ENCODE results near the gene PREX1.

PREX1 gene

DNA sequence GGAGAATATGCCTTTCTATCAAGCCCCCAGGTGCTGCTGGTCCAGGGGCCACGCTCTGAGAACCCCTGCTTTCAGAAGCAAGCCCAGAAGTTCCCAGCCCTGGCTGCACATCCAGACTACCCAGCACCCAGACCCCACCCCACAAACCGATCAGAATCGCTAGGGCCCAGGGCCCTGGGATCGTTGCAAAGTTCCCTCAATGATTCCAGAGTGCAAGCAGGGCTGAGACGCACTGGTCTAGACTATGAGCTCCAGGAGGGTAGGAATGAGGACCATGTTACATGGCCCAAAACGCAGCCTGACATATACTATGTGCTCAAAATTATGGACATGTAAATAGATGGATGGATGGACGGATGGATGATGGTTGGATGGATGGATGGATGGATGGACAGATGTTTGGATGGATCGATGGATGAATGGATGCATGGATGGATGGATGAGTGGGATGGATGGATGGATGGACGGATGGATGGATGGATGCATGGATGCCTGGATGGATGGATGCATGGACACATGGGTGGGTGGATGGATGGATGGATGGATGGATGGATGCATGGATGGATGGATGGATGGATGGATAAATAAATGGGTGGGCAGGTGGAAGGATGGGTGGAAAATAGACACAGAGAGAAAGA, 194.1 kb downstream of the PREX1 start:
- no peak for DNase-seq (ENCODE audit: low spot score)
- TF ChIP-seq, protein P1, sequence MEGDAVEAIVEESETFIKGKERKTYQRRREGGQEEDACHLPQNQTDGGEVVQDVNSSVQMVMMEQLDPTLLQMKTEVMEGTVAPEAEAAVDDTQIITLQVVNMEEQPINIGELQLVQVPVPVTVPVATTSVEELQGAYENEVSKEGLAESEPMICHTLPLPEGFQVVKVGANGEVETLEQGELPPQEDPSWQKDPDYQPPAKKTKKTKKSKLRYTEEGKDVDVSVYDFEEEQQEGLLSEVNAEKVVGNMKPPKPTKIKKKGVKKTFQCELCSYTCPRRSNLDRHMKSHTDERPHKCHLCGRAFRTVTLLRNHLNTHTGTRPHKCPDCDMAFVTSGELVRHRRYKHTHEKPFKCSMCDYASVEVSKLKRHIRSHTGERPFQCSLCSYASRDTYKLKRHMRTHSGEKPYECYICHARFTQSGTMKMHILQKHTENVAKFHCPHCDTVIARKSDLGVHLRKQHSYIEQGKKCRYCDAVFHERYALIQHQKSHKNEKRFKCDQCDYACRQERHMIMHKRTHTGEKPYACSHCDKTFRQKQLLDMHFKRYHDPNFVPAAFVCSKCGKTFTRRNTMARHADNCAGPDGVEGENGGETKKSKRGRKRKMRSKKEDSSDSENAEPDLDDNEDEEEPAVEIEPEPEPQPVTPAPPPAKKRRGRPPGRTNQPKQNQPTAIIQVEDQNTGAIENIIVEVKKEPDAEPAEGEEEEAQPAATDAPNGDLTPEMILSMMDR (IDR thresholded peaks at IDR 0.05; ENCODE audit: extremely low read depth, missing control alignments): no peak

DNA sequence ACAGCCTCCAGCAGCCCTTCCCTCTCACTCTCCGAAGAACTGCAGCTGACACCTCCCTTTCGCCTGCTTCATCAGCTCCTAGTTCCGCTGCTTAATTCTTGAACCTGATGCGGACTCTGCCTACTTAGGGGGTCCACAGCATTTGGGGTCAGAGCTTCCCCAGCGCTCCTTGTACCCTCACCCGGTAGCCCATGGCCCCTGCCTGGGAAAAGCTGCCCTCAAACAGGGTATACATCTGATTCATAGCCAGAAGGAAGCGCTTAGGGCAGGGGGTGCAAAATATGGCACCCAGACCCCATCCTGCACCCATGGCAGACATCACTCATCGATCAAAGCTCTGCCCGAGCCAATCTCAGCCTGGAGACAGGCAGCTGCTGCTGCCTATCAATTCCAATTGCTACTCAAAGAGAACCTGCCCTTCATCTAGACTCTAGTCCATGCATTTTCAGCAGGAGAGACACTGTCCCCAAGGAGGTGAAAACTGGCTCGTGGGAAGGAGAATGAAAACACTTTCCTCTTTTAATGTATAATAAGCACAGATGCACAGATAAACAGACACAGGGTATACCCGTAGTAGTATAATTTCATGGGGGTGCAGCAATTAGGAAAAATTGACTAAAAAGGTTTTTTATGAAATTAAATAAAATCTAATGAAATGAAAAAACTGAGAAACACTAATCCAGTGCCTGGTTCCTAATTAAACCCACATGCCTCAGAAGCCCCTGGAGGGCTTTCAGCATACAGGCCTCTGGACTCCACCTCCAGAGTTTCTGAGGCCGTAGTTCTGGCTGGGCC, 194.8 kb downstream of the PREX1 start:
- TF ChIP-seq, protein P1 (IDR thresholded peaks at IDR 0.05; ENCODE audit: extremely low read depth, missing control alignments): no peak
- no peak for DNase-seq (ENCODE audit: low spot score)

DNA sequence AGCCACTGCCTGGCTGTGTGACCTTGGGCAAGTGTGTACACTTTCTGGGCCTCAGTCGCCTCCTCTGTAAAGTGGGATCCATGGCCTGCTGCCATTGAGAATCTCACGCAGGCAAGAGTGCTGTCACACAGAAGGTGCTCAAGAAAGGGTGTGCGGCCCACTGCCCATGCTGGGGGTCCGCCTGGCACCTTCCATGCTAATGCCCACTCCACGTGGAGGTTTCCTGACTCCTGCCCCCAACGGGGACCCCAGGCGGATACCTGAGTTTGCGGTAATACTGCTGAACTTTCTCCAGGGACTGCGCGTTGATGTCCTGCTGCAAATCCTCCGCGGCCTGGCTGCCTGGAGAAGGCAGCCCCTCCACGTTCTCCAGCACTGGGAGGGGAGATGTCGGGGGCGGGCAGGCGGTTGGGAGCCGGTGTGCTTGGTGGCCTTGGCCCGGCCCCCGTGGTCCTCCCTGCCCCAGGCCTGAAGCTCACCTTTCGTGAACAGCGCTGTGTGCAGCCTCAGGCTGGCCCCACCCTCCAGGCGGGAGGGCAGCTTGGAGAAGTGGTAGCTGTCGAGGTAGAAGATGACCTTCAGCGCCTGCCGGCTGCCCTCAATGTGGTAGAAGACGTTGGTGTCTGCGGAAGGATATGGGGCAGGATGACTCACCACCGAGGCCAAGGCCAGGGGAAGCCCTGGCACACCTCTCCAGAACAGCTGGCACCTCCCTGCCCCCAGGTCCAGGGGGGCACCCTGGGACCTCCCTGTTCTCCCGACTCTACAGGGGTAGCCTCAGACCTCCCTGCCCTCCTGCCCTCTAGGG, 195.6 kb downstream of the PREX1 start:
- DNase-seq (ENCODE audit: low spot score): no peak
- TF ChIP-seq, protein P1 (IDR thresholded peaks at IDR 0.05; ENCODE audit: extremely low read depth, missing control alignments): no peak

DNA sequence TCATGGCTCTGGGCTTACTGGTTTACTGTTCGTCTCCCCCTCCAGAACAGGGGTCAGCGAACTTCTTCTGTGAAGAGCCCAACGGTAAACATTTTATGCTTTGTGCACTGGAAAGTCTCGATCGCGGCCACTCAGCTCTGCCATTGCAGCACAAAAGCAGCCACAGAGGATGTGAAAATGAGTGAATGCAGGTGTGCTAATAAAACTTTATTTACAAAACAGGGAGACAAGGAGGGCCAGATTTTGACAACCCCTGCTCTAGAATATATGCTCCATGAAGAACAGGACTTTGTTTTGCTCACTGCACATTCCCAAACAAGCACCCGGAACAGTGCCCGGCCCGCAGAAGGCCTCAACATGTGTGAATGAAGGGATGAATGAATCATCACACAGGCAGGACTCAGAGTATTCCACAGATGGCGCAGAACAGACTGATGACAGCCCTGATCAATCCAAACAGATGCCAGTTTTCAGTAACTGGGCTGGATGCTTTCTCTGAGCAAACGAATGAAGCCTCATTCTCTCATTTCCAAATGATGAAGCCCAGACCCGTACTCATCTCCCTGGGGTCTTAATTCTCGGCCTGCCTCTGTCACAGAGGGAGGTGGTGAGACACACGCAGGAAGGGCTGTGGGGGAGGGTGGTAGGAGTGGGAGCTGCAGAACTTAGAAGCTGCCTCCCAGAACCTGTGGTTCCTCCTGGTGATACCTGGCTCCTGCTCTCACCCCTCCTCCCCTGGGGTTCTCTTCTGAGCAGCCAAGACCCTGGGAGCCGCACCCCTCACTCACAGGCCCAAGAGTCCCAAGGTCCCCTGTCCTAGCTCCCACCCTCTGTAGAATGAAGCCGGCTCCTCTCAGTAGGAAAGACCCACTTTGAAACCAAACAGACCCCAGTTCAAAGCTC, 196.4 kb downstream of the PREX1 start:
- no peak for DNase-seq (ENCODE audit: low spot score)
- TF ChIP-seq, protein P1 (IDR thresholded peaks at IDR 0.05; ENCODE audit: extremely low read depth, missing control alignments): no peak

DNA sequence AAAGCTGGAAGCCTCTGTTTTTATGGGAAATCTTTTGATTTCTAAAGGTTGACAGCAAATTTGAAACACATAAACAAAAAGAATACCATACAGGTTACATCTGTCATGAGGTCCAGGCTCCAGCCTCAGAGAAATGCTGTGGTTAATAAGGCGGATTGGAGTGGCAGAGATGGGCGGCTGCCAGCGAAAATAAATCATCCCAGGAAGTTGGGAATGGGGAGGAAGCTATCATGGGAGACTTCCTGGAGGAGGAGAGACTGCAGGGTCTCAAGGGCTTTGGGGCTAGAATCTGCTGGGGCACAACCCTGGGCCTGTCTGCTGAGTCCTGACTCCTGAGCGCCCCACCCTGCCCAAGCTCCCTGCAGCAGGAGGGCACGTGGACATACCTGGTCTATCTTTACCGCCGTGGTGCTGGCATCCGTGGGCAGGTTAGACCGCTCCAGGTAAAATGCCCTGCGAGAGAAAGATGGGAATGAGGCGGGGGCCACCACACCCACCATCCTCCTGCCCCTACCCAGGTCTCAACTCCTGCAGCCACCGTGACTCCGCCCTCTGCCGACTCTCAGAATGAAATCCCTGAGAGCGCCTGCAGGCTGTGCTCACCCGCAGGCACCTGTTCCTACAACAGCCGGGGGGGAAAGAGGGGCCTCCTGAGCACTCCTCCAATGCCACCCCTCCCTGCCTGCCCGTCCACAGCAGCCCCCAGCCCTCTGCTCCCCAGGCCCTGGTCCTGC, 197.3 kb downstream of the PREX1 start:
- TF ChIP-seq, protein P1 (IDR thresholded peaks at IDR 0.05; ENCODE audit: extremely low read depth, missing control alignments): no peak
- DNase-seq (ENCODE audit: low spot score): no peak

DNA sequence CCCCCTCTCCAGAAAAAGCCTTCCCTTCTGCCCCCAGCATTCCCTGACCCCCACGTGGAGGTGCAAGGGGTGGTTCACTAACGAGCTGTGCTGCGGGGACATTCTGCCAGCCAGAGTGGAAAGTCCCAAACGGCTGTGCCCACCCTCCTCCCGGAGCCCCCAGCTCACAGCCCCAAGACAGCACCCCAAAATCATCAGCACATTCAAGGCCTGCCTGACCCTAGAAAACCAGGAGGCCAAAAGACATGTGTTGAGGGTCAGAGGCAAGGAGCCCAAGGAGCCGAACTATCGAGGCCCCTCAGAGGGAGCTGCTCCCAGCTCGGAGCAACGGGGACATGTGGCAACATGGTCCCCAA, 197.9 kb downstream of the PREX1 start:
- TF ChIP-seq, protein P1 (IDR thresholded peaks at IDR 0.05; ENCODE audit: extremely low read depth, missing control alignments): no peak

More for the DNA sequence above, 197.9 kb downstream of the PREX1 start:
- DNase-seq (ENCODE audit: low spot score): no peak

All from GM20000 (cell line).